ENCODE measurements around the gene ZNF48.
A peak's percentile ranks its signal among the peaks of the same experiment; 100 is the strongest.

The ZNF48 gene

DNA sequence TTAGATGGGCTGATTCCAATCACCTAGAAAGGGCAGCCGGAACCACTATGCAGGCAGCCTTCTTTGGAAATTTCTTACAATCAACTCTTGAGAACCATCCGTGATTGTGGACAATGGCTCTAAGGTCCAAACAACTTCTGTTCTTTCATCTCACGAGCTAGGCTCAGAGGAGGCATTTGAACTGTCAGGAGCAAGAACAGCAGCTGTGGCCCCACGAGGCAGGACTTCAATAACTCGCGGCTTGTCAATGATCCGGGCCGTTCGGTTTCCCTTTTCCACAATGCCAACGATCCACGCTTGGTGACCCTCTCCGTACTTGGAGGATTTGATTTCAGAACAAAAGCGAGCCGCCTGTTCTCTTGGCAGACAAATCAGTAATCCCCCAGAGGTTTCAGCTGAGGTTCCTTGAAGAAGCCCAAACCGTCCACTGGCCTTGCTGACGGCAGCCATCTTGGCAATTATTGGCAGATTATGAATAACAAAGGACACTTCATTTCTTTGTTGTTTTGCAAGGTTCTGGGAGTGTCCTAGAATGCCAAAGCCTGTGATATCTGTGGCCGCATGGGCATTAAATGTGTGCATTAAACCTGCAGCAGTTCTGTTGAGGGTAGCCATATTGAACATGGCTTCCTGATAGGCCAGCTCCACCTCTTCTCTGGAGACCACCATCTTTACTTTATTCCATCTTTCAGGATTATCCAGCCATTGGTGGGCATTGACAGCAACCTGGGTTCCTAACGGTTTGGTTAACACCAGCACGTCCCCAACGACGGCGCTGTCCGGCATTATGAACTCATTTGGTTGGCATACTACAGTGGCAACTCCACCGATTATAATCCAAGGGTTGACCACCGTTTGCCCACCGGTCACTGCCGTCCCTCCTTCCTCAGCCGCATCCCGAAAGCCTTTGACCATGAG, 49.3 kb downstream of the ZNF48 start:
- DNase-seq: no peak

DNA sequence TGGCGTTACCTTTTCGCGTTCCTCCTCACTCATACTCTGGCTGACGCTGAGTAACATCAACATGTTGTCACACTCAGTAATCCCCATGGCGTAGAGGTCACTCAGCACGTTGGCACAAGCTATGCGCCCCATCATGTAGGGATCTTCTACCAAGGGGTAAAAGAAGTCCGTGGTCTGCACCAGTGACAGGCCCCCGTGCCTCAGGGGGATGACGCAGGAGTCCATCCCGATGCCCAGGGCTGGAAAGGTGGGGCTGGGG, 49.9 kb downstream of the ZNF48 start:
- no peak for DNase-seq

DNA sequence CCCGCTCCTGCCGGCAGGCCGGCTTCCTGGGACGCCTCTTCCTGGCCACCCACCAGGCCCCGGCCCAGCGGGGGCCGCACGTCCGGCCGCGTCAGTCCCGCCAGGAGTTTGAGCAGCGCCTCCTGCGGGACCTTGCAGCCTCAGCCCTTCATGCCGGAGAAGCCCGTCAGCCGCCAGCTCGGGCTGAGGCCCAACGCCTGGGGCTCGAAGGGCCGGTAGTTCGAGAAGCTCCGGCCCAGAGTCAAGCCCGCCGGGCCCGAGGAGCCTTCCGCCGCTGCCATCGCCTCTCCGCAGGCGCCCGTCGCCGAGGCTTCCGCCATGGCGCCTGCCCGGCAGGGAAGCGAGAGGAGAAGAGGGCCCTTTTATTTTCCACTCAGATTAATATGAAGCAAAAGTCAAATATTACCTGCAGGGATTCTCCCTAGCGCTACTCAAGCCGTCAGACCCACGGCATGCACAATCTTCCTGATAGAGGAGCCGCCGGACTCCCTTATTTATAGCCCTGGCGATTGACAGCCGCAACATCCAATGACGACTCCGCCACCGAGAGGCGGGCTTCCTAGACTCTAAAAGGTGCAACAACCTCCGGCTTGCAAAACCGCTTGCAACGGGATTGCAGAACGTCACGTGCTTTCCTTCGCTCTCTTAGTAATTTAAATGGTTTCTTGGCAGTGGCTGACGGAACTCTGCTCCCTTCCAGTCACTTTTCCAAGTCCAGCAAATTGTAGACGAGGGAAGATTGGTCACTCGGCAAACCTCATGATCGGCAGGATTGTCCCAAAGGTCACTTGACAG, 50.4 kb downstream of the ZNF48 start, which contains the start of gene SEPHS2:
TSS of gene SEPHS2 (minus strand) at position 467 of the 795 bp plus-strand sequence. CDS start at position 320, 147 bp downstream.
- peak; percentile 71 for DNase-seq

DNA sequence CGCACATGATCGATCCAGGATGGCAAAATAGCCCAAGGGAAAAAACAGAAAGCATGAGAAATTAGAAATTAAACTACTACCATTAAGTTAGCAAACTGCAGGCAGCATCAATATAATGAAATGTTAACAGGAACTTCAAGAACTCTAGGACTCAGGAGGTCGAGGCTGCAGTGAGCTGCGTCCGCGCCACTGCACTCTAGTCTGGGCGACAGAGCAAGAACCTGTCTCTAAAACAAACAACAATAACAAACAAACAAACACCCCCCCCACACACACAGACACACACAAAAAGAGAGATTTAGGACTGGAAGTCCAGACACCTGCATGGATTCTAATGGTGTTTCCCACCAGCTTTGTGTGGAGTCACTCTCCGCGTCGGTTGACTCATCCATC, 51.0 kb downstream of the ZNF48 start:
- no peak for DNase-seq

DNA sequence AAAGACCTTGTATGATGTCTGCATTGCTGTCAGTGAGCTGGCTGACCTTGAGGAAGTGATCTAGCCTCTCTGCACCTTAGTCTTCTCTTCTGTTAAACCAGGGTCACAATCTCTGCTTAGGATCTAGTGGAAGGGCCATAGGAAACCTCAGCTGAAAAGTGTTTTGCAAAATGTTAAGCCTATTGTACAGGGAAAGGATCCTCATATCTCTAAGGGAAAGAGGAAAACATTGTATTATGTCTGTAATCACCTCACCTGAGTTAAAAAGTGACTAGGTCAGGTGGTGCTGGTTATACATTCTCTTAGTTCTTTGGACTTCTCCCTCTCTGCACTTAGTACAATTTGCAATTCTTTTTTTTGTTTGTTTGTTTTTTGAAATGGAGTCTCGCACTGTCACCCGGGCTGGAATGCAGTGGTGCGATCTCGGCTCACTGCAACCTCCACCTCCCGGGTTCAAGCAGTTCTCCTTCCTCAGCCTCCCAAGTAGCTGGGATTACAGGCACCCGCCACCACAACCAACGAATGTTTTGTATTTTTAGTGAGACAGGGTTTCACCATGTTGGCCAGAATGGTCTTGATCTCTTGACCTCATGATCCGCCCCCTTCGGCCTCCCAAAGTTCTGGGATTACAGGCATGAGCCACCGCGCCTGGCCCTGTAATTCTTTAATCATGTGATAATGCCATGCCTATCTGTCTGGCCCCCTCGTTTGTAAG, 52.4 kb downstream of the ZNF48 start:
- no peak for DNase-seq

DNA sequence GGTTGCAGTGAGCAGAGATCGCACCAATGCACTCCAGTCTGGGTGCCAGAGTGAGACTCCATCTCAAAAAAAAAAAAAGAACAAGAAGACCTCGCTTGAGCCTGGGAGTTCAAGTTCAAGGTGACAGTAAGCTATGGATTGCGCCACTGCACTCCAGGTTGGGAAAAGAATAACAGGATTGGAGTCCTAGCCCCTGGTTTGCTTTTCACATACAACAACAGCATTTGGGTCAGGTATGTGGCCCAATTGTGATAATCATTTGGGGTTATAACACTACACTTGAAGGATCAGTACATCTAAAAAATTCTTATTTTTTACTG, 53.9 kb downstream of the ZNF48 start:
- no peak for DNase-seq

Data from NCI-H2081 treated with DMSO at 0.1 percent for 48 hours (cell line).